Measurements from ENCODE around the gene GFY.
A peak's percentile ranks its signal among the peaks of the same experiment; 100 is the strongest.

The GFY gene, protein sequence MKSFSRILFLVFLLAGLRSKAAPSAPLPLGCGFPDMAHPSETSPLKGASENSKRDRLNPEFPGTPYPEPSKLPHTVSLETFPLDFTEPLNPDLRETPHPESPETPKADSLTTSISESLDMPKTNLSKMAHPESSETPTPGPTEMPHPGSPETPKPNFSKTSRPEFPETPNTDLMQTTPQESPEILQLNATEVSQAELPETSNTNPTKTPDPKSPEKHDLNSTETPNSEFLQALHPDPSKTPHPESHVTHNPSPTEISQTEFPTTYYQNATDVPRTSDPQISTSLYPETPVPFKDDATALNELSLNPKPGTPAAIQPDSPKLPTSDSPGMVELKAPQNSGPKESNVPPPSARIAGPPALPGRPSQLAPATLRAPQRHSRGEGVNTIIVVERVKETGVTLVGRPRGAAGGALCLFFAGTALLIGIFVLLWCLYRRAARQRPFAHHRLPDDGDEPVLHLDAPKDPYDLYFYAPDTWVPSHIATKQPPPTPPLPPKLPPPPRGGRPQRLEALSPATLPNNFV

DNA sequence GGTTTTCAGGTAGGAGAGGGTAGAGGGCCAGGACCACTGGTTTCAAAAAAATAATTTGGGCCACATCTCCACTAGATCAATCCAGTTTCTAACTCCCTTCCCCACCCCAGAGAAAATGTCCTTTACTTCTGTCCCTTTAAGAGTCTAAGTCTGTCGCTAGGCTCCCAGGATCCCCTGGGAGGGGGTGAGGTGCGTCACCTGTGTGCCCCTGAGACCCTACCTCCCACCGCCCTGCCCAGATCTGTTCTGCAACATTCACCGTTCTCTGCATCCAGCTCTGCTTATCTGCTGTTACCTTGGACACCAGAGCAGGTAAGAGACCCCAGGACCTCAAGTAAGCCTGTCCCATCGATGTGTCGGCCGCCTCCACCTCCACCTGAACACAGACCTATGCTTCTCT, at the start of gene GFY:
Gene GFY (plus strand): TSS at position 211 of the 400 bp plus-strand sequence. CDS start 1,043 bp downstream, outside the sequence.
- DNase-seq, result no peak

DNA sequence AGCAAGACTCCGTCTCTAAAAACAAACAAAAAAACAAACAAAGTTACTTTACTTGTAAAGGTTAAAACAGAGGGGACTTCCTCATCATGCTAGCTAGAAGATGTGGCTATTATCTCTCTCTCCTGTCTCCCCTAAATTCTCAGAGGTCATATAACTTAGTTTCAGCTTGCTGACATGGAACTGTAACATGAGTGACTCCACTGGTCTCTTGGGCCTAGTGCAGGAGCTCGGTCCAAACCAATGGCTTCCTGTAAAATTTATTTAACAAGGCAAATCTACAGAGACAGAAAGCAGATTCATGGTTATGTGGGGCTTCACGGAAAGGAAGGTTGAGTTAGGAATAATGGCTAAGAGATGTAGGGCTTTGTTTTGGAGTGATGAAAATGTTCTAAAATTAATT, 46.7 kb upstream of the GFY start:
- DNase-seq, result no peak

DNA sequence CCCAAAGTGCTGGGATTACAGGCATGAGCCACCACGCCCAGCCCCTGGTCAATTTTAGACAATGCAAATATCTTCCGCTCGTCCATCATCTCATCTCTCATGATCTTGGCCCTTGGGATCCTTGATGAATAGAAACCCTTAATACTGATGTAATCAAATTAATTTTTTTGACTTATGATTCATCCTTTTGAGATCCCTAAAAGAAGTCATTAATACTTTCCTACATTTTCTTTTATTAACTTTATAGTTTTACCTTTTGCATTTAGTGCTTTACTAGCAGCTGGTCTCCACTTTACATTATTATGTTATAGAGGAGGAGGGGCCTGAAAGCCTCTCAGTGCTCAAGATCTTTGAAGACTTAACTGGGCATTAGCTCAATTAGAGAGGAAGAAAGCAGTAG, 44.8 kb upstream of the GFY start:
- no peak for DNase-seq

DNA sequence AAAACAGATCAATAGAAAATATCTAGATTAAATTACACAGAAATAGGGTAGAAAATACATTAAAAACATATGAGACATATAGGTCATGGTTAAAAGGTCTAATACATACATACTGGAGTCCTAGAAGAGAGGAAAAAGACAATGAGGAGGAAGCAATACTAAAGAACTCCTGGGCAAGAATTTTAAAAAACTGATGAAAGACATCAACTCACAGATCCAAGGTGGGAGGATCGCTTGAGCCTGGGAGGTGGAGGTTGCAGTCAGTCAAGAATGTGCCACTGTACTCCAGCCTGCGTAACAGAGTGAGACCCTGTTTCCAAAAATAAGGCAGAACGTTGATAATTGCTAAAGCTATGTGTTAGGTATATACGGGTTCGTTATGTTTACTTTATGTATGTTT, 42.5 kb upstream of the GFY start:
- no peak for DNase-seq

DNA sequence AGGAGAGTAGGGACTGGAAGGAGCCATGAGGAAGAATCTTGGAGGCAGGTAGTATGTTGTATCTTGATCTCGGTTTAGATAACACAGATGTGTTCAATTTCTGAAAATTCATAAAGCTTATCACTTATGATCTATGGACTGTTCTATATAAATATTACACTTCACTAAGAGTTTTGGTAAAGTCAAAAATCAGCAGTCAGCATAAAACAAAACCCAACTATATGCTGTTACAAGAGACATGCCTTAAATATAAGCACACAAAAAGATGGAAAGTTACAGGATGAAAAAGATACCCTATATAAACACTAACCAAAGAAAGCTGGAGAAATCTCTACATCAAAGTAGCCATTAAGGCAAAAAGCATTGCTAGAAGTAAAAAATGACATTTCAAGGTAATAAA, 41.6 kb upstream of the GFY start:
- no peak for DNase-seq

DNA sequence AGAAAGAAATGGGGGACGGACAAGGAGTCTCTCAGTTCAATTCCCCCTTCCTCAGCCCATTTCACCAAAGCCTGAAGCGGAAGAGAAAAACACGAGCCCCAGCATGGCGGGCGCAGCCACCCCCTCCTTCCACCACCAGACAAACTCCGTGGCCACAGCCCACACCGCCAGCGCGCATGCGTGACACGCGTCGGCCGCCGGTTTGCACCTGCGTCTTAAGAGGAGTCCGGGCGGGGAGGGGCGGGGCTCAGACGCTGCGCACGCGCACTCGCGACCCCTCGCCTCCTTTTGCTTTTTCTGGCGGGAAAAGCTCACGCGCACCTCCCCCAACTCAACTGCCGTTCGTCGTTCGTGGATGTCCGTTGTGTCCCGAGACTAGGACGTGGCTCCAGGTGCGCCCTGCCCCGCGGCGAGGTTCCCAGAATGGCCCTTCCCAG, 37.2 kb upstream of the GFY start, which contains the start of gene KASH5:
Gene KASH5 (plus strand): TSS at position 314 of the 437 bp plus-strand sequence. CDS start 2,635 bp downstream, outside the sequence.
- DNase-seq, result peak; percentile 84

DNA sequence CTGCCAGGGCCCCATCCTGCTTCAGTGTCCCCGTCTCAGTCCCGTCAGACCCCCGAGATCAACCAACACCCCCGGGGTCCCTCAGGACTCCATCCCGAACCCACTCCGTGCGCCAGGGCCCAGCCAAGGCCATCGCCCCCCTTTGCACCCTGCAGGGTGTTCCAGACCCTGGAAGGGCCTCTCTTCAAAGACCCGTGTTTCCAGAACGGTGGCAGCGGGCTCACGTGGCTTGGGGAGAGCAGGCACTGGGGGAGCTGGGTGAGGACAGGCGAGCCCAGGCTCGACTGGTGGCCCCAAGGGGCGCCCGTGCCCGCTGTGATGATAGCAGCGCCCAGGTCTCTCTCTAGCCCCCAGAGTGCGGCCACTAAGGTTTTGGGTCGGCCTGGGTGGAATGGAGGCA, 35.8 kb upstream of the GFY start:
- no peak for DNase-seq

DNA sequence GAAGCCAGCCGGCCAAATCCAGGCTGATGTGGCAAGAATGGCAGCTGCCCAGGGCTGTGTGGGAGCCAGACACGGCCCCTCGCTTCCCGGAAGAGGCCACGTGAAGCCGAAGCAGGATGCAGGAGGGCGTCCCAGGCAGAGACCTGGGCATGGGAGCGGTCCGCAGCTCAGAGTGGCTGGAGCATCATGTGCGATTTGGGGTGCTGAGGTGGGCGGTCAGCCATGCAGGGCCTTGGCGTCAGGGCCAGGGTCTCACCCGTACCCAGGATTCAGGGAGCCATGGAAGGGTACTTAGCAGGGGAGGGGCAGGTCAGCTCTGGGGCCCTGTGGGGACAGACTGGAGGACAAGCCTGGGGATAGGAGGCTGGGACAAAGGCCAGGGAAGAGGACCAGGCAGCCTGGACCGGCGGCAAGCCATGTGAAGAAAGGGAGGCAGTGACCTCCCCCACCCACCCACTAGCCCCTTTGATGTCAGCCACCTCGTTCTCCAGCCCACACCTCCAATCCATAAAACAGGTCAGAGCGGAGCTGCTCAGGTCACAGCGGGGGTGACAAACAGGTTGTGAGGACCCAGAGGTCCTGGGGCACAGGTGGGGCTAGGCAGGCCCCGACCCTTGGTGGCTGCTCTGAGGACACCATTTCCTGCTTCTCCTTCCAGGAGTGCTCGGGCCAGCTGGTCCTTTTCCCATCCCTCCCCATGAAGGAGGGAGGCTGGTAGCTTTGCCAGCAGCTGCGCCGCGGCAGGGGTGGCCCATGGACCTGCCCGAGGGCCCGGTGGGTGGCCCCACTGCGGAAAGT, 34.9 kb upstream of the GFY start:
- DNase-seq, result no peak

DNA sequence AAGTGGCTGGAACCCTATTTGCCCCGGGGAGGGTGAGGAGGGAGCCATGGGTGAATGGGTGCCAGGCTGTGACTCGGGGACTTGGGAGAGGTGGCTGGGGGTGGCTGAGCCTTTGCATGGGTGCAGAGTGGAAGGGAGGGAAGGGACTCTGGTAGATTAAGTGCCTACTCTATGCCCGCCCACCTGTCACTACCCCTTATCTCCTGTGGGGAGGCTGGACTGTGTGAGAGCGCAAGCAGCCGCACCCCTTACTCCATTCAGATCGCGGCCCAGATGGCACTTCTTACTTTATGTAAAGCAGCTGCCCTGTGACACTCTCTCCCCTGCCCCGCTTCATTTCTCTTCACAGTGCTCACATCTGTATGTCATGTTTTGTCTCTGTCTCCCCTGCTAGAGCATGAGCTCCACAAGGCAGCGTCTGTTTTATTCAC, 34.2 kb upstream of the GFY start:
- peak; percentile 75 for DNase-seq

DNA sequence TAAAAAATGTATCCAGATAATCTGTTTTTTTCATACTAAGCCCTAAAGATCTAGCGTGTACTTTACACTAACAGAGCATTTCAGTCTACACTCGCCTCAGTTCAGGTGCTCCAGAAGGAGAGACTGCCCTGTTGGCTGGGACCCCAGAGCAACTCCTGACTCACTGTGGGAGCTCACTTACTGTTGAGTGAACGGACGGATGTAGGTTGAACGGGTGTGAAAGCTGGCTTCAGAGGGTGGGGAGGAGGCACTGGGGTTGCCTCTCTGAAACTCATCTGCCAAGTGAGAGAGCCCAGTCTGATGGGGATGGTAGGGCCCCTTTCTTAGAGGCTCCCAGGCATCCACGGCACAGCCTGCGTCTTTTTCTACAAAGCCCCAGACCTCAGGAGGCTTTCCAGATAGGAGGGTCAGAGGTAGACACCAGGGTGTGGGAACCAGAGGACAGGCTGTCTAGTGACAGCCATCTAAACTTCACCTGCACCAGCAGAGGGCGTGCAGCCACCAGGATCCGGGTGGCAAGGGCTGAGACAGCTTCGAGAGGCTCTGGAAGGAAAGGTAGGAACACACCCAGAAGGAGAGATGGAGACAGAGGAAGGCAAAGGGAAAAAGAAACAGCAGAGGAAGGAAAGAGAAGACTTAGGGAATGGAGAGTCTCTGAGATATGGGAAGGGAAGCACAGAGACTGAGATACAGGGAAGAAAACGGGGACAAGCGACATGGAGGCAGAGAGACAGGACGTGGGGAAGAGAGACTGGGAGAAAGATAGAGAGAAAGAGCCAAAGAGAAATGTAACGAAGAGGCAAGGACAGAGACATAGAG, 33.4 kb upstream of the GFY start:
- peak; percentile 89 for DNase-seq

DNA sequence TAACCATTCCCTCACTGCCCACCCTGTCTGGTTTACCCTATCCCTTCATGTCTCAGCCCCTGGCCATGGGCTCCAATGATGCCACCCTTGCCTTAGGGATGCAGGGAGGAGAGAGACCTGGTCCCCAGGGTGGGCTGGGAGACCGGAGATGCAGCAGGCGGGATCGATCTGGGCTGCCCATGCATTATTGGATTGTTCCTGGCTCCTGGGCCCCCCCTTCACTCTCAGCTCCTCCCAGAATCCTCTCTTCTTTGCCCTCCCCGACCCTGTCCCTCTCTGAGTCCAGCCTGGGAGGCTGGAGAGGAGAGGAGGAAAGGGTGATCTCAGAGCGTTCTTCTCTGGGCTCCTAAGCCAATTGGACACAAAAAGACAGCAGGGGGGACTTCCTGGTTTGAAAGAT, 31.3 kb upstream of the GFY start:
- no peak for DNase-seq

DNA sequence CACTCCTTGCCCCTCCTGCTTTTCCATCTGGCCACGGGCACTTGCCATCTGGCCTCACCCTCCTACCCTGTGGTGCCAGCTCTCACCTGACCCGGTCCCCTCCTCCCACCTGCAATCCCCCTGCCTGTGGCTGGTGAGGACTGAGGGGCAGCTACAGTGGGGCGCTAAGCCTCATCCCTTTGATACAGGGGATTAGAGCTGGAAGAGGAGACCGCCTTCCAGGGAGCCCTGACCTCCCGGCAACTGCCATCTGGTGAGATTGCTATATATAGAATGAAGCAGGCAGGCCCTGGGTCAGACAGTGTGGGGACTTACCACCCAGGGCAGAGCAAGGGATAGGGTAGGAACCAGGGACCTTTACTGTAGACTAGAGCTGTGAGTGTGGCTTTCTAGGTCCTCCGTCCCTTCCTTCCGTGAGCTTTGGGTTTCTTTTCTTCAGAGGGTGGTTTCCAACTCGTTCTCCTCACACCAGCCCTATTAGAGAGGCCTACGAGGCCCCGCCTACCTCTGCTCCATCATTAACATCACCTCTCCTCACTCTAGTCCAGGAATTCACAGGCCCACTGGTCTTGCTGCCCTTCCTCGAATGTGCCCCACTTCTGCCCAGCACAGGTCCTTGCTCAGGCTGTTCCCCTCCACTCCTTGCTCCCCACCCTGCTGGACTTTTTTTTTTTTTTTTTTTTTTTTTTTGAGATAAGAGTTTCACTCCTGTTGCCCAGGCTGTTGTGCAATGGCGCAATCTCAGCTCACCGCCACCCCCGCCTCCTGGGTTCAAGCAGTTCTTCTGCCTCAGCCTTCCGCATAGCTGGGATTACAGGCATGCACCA, 29.4 kb upstream of the GFY start:
- DNase-seq, result no peak

DNA sequence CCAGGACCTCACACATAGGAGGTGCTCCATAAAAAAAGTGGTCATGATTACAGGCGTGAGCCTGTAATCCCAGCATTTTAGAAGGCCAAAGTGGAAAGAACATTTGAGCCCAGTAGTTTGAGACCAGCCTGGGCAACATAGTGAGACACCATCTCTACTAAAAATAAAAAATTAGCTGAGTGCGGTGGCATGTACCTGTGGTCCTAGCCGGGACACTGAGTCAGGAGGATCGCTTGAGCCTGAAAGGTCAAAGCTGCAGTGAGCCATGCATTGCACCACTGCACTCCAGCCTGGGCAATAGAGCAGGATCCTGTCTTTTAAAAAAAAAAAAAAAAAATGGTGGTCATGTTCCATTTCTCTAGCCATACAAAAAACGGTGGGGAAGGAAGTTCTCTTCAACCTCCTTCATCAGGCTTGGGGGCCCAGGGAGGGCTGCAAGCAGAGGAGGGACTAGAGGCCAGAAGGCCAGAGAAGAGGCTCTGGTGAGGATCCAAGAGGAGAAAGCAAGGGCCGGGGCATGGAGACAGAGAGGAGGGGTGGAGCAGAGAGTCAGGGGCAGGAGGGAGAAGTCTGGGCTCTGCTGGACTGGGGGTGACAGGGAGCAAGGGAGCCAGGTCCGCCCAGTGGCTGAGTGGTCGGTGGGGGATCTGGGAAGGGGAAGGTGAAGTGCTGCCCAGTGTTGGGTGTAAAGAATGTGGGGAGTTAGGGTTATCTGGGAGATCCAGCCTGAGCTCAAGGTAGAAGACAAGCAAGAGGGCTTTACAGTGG, 28.3 kb upstream of the GFY start:
- DNase-seq, result no peak

DNA sequence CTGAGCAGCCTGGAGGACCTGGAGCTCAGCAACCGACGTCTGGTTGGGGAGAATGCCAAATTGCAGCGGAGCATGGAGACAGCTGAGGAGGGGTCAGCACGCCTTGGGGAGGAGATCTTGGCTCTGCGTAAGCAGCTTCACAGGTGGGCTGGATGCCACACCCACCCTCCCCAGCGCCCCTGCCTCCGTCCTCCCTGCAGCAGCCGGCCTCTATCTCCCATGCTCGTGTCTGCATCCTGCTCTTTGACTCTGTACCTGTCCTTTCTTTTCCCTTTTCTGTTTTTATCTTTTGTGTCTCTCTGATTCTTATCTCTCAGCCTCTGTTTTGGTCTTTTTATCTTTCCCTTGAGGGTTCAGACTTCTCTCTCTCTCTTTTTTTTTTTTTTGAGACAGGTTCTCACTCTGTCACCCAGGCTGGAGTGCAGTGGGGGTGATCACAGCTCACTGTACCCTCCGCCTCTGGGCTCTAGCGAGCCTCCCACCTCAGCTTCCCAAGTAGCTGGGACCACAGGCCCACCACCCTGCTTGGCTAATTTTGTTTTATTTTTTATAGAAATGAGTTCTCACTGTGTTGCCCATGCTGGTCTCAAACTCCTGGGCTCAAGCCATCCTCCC, 27.1 kb upstream of the GFY start:
- DNase-seq, result no peak

DNA sequence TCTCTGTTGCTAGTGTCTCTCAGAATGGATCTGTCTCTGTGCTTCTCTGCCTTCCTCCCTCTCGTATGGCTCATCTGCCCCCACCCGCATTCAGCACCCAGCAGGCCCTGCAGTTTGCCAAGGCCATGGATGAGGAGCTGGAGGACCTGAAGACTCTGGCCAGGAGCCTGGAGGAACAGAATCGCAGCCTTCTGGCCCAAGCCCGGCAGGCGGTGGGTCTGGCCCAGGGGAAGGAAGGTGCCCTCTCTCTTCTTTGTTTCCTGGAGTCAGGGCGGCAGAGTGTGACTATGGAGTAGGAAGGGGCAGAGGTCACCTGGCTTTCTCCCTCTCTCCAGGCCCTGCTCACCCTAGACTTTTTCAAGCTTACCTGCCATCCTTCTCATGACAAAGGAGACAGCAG, 26.3 kb upstream of the GFY start:
- DNase-seq, result no peak

DNA sequence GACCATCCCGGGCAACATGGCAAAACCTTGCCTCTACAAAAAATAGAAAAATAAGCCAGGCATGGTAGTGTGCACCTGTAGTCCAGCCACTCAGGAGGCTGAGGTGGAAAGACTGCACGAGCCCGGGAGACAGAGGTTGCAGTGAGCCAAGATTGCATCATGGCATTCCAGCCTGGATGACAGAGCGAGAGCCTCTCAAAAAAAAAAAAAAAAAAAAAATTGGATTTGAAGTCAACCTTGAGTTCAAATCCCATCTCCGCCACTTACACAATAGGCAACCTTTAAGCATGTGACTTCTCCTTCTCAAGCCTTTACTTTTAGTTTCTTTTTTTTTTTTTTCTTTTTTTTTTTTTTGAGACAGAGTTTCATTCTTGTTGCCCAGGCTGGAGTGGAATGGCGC, 25.2 kb upstream of the GFY start:
- no peak for DNase-seq

DNA sequence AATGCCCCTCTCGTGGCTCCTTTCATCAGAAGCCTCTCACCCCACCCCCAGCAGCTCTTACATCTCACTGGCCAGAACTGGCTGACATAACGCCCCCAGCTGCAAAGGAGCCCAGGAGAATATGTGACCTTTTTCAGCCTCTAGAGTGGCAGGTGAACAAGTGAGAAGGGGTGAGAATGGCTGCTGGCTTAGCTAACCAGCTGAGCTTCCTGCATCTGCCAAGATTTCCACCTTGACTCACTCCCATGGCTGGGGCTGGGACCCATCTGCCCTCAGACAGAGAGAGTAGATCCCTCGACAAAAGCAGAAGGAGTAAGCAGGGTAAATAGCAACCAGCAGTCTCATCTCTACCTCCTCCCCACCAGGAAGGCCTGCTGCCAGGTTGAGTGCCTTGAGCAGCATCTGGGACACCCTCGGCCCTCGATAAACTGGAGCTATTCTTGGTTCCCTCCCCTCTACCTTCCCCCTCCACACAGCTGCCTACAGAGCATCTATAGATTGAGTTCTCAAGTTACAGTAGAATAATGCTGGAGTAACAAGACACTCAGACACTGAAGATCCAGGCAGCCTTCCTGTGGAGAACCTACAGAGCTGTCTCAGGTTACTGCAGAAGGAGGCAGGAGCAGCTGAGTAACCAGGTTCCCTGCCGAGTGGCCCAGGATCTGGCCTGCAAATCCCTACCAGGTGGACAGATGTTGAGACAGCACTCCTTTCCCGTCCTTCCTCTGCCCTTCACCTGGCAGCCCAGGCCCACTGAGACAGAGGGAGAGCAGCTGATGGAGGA, 21.6 kb upstream of the GFY start:
- no peak for DNase-seq

DNA sequence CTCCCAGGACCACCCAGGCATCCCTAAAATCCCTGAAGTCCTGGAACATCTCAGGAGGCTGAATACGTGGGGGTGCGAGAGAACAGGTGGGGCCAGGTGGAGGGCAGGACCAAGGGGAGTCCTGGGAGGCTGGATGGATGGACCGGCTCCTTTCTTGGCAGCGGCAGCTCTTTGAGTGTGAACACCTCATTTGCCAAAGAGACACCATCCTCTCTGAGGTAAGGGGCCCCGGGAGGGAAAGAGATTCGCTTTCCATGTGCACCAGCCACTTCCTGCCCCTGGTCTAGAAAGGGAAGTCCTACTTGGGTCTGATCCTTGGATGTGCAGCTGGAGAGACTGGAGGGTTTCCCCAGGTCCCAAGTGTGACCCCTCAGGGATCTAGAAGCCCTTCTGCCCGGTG, 18.1 kb upstream of the GFY start:
- no peak for DNase-seq

DNA sequence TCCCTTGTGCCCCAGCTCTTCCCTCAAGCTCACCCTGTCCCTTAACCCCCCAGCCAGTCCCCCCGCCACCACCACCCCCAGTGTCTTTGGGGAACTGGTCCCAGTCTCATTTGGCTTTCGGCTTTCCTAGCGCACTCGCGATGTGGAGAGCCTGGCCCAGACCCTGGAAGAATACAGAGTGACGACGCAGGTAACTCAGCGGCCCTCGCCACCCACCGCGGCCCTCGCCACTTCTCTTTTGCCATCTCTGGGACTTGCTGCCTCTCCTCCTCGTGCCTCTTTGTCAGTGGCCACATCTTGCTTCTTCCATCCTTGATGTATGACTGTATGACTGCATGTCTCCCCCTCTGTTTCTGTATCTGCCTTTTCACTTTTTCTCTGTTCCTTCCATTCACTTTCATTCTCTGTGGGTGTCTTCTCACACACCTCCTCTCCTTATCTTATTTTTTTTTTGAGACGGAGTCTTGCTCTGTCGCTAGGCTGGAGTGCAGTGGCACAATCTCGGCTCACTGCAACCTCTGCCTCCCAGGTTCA, 17.6 kb upstream of the GFY start:
- DNase-seq, result no peak

Data from hematopoietic multipotent progenitor cell treated with erythropoietin and hydrocortisone succinate and interleukin-3 and kit ligand, for 6 days (in vitro differentiated cells).